ENCODE measurements around the gene ZSWIM2.
"Not testable (repeated sequence)": the region's sequence is repeated elsewhere in the genome, so short reads cannot be mapped to it uniquely, and the experiment has no call there.

Gene ZSWIM2

GRCh38 chr2:186806591-186806990, 42.4 kb downstream of the ZSWIM2 start:
- TF ChIP-seq CTCF (conservative IDR thresholded peaks at IDR 0.05) (no peak), ZFX (IDR thresholded peaks at IDR 0.05) (no peak)
- no peak overlapping the region for H3K27ac ChIP-seq

- not testable (repeated sequence) for H3K27ac ChIP-seq
These were observed 50.4 kb downstream of the ZSWIM2 start for GRCh38 chr2:186798604-186799003.

GRCh38 chr2:186784930-186785329, 64.0 kb downstream of the ZSWIM2 start:
- TF ChIP-seq ZFX (IDR thresholded peaks at IDR 0.05), result no peak
- no peak for TF ChIP-seq CTCF (conservative IDR thresholded peaks at IDR 0.05)
- H3K27ac ChIP-seq, result no peak overlapping the region

- H3K27ac ChIP-seq, result no peak overlapping the region
- TF ChIP-seq CTCF (conservative IDR thresholded peaks at IDR 0.05) (no peak), ZFX (IDR thresholded peaks at IDR 0.05) (no peak)
These were observed 65.7 kb downstream of the ZSWIM2 start for GRCh38 chr2:186783254-186783653.

- TF ChIP-seq CTCF (conservative IDR thresholded peaks at IDR 0.05) (peak; percentile 58), ZFX (IDR thresholded peaks at IDR 0.05) (no peak)
These were observed 68.2 kb downstream of the ZSWIM2 start for GRCh38 chr2:186780701-186781316.

More at GRCh38 chr2:186780701-186781316, 68.2 kb downstream of the ZSWIM2 start:
- H3K27ac ChIP-seq, result no peak overlapping the region

All from C4-2B (cell line).